IMR-90 (cell line): ENCODE data around the gene GSTP1.

ENCODE experiments used
- CEBPB ChIP-seq: IDR thresholded peaks from 2 replicates; pipeline ENCODE4 v1.6.1; 2012; ENCODE audit warnings: low read depth, low read length, improper control_type of control experiment
- FOS ChIP-seq: fragments of 150-350 bp; IDR thresholded peaks from 2 replicates; pipeline ENCODE4 v1.6.1; 2016; ENCODE audit warnings: low read depth, low read length
- MAFK ChIP-seq: IDR thresholded peaks from 2 replicates; pipeline ENCODE4 v1.6.1; 2012; ENCODE audit warnings: low read depth, low read length, improper control_type of control experiment
- MAZ ChIP-seq: IDR thresholded peaks from 2 replicates; pipeline ENCODE4 v1.6.1; 2012; ENCODE audit warnings: low read depth, mild to moderate bottlenecking, low read length, improper control_type of control experiment, moderate library complexity, borderline replicate concordance
- MXI1 ChIP-seq: IDR thresholded peaks from 2 replicates; pipeline ENCODE4 v1.6.1; 2012; ENCODE audit warnings: low read depth, mild to moderate bottlenecking, low read length, moderate library complexity, borderline replicate concordance
- POLR2A ChIP-seq: IDR thresholded peaks from 2 replicates; pipeline ENCODE4 v1.6.1; 2012; ENCODE audit warnings: mild to moderate bottlenecking, low read depth, low read length
- RAD21 ChIP-seq: IDR thresholded peaks from 2 replicates; pipeline ENCODE4 v1.6.1; 2012; ENCODE audit warnings: low read length, improper control_type of control experiment
- RFX5 ChIP-seq: IDR thresholded peaks from 2 replicates; pipeline ENCODE4 v1.8.0; 2012; ENCODE audit warnings: low read depth, mild to moderate bottlenecking, low read length, moderate library complexity
- SMC3 ChIP-seq: fragments of 150-350 bp; IDR thresholded peaks from 2 replicates; pipeline ENCODE4 v1.6.1; 2016; ENCODE audit warnings: low read depth, mild to moderate bottlenecking, antibody characterized with exemption, low read length, moderate library complexity
- TF ChIP-seq, protein P1 (sequence below): conservative IDR thresholded peaks from 2 replicates; pipeline ENCODE4 v1.5.1; 2012; ENCODE audit warnings: mild to moderate bottlenecking, low read depth, low read length, improper control_type of control experiment
- TF ChIP-seq, protein P2 (sequence below): fragments of 150-350 bp; IDR thresholded peaks from 2 replicates; pipeline ENCODE4 v1.6.1; 2017; ENCODE audit warnings: mild to moderate bottlenecking, antibody characterized with exemption, low read length, low read depth
- TF ChIP-seq, protein P3 (sequence below): fragments of 150-350 bp; IDR thresholded peaks from 2 replicates; pipeline ENCODE4 v1.6.1; 2016; ENCODE audit warnings: low read depth, mild to moderate bottlenecking, low read length, moderate library complexity, borderline replicate concordance

DNA sequence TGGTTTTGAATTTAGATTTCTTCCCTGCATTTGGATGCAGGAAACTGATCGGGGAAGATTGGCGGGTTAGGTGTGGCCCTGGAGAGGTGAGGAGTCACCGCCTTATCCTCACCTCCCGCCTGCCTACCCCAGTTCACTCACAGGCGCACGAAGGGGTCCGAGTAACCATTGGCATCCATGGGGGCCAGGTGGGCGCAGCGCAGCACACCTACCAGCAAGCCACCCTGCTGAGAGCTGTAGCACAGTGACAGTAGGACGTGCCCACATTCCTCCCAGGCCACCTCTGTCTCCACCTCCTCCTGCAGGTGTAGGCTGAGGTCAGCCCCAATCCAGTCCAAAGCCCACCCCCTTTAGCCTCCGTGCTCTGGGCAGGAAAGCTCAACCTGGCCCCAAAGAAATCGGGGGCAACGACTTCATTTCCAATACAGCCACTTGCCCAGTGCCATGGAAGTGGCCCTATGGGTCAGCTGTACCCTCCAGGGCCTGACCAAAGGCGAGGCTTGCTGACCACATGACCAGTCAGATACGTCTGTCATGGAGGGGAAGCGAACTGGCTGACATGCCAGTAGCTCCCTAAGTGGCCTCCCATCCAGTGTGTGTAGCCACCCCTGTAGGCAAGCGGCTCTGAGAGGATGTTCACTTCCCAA, 29.8 kb downstream of the GSTP1 start:
- TF ChIP-seq POLR2A, result no peak
- TF ChIP-seq, protein P1, sequence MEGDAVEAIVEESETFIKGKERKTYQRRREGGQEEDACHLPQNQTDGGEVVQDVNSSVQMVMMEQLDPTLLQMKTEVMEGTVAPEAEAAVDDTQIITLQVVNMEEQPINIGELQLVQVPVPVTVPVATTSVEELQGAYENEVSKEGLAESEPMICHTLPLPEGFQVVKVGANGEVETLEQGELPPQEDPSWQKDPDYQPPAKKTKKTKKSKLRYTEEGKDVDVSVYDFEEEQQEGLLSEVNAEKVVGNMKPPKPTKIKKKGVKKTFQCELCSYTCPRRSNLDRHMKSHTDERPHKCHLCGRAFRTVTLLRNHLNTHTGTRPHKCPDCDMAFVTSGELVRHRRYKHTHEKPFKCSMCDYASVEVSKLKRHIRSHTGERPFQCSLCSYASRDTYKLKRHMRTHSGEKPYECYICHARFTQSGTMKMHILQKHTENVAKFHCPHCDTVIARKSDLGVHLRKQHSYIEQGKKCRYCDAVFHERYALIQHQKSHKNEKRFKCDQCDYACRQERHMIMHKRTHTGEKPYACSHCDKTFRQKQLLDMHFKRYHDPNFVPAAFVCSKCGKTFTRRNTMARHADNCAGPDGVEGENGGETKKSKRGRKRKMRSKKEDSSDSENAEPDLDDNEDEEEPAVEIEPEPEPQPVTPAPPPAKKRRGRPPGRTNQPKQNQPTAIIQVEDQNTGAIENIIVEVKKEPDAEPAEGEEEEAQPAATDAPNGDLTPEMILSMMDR, result no peak
- no peak for TF ChIP-seq CEBPB
- no peak for TF ChIP-seq FOS
- TF ChIP-seq, protein P2, sequence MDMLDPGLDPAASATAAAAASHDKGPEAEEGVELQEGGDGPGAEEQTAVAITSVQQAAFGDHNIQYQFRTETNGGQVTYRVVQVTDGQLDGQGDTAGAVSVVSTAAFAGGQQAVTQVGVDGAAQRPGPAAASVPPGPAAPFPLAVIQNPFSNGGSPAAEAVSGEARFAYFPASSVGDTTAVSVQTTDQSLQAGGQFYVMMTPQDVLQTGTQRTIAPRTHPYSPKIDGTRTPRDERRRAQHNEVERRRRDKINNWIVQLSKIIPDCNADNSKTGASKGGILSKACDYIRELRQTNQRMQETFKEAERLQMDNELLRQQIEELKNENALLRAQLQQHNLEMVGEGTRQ, result no peak
- TF ChIP-seq RFX5, result no peak
- TF ChIP-seq MAZ, result no peak
- no peak for TF ChIP-seq SMC3
- no peak for TF ChIP-seq MXI1
- TF ChIP-seq, protein P3, sequence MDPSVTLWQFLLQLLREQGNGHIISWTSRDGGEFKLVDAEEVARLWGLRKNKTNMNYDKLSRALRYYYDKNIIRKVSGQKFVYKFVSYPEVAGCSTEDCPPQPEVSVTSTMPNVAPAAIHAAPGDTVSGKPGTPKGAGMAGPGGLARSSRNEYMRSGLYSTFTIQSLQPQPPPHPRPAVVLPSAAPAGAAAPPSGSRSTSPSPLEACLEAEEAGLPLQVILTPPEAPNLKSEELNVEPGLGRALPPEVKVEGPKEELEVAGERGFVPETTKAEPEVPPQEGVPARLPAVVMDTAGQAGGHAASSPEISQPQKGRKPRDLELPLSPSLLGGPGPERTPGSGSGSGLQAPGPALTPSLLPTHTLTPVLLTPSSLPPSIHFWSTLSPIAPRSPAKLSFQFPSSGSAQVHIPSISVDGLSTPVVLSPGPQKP, result no peak
- TF ChIP-seq MAFK, result no peak
- TF ChIP-seq RAD21, result no peak
